Measurements from ENCODE around the gene UVRAG.
A peak's percentile ranks its signal among the peaks of the same experiment; 100 is the strongest.

Gene UVRAG

DNA sequence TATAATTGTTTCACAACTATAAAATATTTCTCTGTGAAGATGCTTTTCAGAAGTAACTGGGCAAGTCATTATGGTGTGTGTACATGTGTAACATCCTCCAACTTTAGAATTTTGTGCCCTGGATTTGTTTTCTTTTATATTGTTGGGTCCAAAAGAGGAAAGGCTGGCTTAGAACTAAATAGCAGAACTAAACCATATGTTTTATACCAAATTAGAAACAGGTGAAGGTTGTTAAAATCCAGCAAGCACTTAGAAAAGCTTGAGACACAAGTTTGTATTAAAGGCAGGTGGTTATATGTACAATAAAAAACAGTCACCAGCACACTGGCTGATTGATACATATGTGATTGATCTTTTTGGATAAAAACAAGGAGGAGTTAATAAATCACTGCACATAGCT is 232.8 kb downstream of the UVRAG start:
- Histone ChIP-seq H3K9me3 (ENCODE audit: control insufficient read depth, insufficient read depth, low read depth, low read length) (no peaks in the 10 kb centered on the region), H3K4me3 (ENCODE audit: low read depth, low read length) (no peak overlapping the region), H3K27ac (ENCODE audit: extremely low read depth, low read depth, low read length) (no peak overlapping the region), H3K4me1 (ENCODE audit: control insufficient read depth, insufficient read depth, low read length) (no peaks in the 10 kb centered on the region), H3K36me3 (ENCODE audit: control insufficient read depth in 2 of 2, insufficient read depth in 1 of 2, low read length in 2 of 2) (peaks cover 0 to 2% of the 10 kb centered on the region in 2 experiments; a peak in 1 of 3 replicates)
- ChIA-PET POLR2A (no interaction called here), CTCF (interaction anchor here (0.6 kb wide), 1 partner anchor 94 kb away, joined by 4 read pairs; no protein-coding TSS in a partner anchor)
- TF ChIP-seq ZNF248 (tag by site-specific recombination; IDR thresholded peaks at IDR 0.05): no peak
- no peak for TF ChIP-seq ZFP69B (tag by site-specific recombination; IDR thresholded peaks at IDR 0.05)
- no peak for TF ChIP-seq ZNF76 (tag by site-specific recombination; IDR thresholded peaks at IDR 0.05; ENCODE audit: borderline replicate concordance, low read depth)

GRCh38 chr11:76048763-76049162 is 233.8 kb downstream of the UVRAG start:
- ChIA-PET POLR2A (no interaction called here), CTCF (no interaction called here)
- no peaks in the 10 kb centered on the region for H3K9me3 ChIP-seq (ENCODE audit: control insufficient read depth, insufficient read depth, low read depth, low read length)
- H3K4me3 ChIP-seq (ENCODE audit: low read depth, low read length): no peak overlapping the region
- H3K4me1 ChIP-seq (ENCODE audit: control insufficient read depth, insufficient read depth, low read length): no peaks in the 10 kb centered on the region
- H3K27ac ChIP-seq (ENCODE audit: extremely low read depth, low read depth, low read length): no peak overlapping the region
- H3K36me3 ChIP-seq (ENCODE audit: control insufficient read depth in 2 of 2, insufficient read depth in 1 of 2, low read length in 2 of 2): peaks cover 0 to 2% of the 10 kb centered on the region in 2 experiments; a peak in 1 of 3 replicates
- no peak for TF ChIP-seq KLF10 (tag by site-specific recombination; IDR thresholded peaks at IDR 0.05)
- TF ChIP-seq, protein P1, sequence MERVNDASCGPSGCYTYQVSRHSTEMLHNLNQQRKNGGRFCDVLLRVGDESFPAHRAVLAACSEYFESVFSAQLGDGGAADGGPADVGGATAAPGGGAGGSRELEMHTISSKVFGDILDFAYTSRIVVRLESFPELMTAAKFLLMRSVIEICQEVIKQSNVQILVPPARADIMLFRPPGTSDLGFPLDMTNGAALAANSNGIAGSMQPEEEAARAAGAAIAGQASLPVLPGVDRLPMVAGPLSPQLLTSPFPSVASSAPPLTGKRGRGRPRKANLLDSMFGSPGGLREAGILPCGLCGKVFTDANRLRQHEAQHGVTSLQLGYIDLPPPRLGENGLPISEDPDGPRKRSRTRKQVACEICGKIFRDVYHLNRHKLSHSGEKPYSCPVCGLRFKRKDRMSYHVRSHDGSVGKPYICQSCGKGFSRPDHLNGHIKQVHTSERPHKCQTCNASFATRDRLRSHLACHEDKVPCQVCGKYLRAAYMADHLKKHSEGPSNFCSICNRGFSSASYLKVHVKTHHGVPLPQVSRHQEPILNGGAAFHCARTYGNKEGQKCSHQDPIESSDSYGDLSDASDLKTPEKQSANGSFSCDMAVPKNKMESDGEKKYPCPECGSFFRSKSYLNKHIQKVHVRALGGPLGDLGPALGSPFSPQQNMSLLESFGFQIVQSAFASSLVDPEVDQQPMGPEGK (tag by site-specific recombination; IDR thresholded peaks at IDR 0.05): no peak
- 0 out of 2 replicates have a peak, but pooled peaks have one; percentile 27 for TF ChIP-seq ZNF610 (tag by site-specific recombination; IDR thresholded peaks at IDR 0.05; ENCODE audit: borderline replicate concordance)
- TF ChIP-seq, protein P2, sequence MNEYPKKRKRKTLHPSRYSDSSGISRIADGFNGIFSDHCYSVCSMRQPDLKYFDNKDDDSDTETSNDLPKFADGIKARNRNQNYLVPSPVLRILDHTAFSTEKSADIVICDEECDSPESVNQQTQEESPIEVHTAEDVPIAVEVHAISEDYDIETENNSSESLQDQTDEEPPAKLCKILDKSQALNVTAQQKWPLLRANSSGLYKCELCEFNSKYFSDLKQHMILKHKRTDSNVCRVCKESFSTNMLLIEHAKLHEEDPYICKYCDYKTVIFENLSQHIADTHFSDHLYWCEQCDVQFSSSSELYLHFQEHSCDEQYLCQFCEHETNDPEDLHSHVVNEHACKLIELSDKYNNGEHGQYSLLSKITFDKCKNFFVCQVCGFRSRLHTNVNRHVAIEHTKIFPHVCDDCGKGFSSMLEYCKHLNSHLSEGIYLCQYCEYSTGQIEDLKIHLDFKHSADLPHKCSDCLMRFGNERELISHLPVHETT (tag by site-specific recombination; IDR thresholded peaks at IDR 0.05): no peak
- TF ChIP-seq ZFP3 (tag by site-specific recombination; IDR thresholded peaks at IDR 0.05; ENCODE audit: low read depth): no peak
- no peak for TF ChIP-seq ZNF174 (tag by site-specific recombination; IDR thresholded peaks at IDR 0.05)
- TF ChIP-seq ZNF510 (tag by site-specific recombination; IDR thresholded peaks at IDR 0.05; ENCODE audit: insufficient replicate concordance): peak; percentile 23
- TF ChIP-seq, protein P3, sequence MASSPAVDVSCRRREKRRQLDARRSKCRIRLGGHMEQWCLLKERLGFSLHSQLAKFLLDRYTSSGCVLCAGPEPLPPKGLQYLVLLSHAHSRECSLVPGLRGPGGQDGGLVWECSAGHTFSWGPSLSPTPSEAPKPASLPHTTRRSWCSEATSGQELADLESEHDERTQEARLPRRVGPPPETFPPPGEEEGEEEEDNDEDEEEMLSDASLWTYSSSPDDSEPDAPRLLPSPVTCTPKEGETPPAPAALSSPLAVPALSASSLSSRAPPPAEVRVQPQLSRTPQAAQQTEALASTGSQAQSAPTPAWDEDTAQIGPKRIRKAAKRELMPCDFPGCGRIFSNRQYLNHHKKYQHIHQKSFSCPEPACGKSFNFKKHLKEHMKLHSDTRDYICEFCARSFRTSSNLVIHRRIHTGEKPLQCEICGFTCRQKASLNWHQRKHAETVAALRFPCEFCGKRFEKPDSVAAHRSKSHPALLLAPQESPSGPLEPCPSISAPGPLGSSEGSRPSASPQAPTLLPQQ (tag by site-specific recombination; IDR thresholded peaks at IDR 0.05): no peak
- TF ChIP-seq ZNF133 (tag by site-specific recombination; IDR thresholded peaks at IDR 0.05): no peak
- TF ChIP-seq ZNF354C (tag by site-specific recombination; IDR thresholded peaks at IDR 0.05; ENCODE audit: borderline replicate concordance, low read depth): no peak
- TF ChIP-seq ZNF664 (tag by site-specific recombination; IDR thresholded peaks at IDR 0.05): no peak
- TF ChIP-seq, protein P4, sequence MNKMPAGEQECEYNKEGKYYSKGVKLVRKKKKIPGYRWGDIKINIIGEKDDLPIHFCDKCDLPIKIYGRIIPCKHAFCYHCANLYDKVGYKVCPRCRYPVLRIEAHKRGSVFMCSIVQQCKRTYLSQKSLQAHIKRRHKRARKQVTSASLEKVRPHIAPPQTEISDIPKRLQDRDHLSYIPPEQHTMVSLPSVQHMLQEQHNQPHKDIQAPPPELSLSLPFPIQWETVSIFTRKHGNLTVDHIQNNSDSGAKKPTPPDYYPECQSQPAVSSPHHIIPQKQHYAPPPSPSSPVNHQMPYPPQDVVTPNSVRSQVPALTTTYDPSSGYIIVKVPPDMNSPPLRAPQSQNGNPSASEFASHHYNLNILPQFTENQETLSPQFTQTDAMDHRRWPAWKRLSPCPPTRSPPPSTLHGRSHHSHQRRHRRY (tag by site-specific recombination; IDR thresholded peaks at IDR 0.05): no peak
- no peak for TF ChIP-seq ZNF311 (tag by site-specific recombination; IDR thresholded peaks at IDR 0.05; ENCODE audit: borderline replicate concordance)
- no peak for TF ChIP-seq ZSCAN16 (tag by site-specific recombination; IDR thresholded peaks at IDR 0.05)
- no peak for TF ChIP-seq ZNF530 (tag by site-specific recombination; IDR thresholded peaks at IDR 0.05; ENCODE audit: low read depth)
- no peak for TF ChIP-seq REST (tag by site-specific recombination; IDR thresholded peaks at IDR 0.05)
- TF ChIP-seq, protein P5, sequence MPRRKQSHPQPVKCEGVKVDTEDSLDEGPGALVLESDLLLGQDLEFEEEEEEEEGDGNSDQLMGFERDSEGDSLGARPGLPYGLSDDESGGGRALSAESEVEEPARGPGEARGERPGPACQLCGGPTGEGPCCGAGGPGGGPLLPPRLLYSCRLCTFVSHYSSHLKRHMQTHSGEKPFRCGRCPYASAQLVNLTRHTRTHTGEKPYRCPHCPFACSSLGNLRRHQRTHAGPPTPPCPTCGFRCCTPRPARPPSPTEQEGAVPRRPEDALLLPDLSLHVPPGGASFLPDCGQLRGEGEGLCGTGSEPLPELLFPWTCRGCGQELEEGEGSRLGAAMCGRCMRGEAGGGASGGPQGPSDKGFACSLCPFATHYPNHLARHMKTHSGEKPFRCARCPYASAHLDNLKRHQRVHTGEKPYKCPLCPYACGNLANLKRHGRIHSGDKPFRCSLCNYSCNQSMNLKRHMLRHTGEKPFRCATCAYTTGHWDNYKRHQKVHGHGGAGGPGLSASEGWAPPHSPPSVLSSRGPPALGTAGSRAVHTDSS (tag by site-specific recombination; IDR thresholded peaks at IDR 0.05): no peak
- peak; percentile 64; the same call in 1 of the 2 replicates for TF ChIP-seq ZNF549 (tag by site-specific recombination; IDR thresholded peaks at IDR 0.05)
- no peak for TF ChIP-seq GLIS2 (tag by site-specific recombination; IDR thresholded peaks at IDR 0.05)
- no peak for TF ChIP-seq ZNF211 (tag by site-specific recombination; IDR thresholded peaks at IDR 0.05; ENCODE audit: low read depth)
- no peak for TF ChIP-seq ZNF140 (tag by site-specific recombination; IDR thresholded peaks at IDR 0.05)

All from HEK293 (cell line).